Kidney (tissue), 14 donors: ENCODE results near the gene TMEM134. TPM values are rescaled to one million over a fixed set of nuclear protein-coding genes. Genes with fewer than 3 reads are reported as not detected.

Experiments used
- DNase-seq, 5 donors: peaks; one replicate each; pipeline ENCODE4 v3.0.0-alpha.2; 2013 to 2020
- FAIRE-seq: peaks from 2 replicates; lab custom pipeline; 2012; peaks lifted over from hg19 to GRCh38; lab: Jason Lieb, UNC
- H3K27ac ChIP-seq, 2 donors: one replicate each; pipeline ENCODE4 v1.7.0; 2013; ENCODE audit warnings: low read depth in 2 of 2, low read length in 2 of 2, inconsistent platforms in 1 of 2
- H3K27me3 ChIP-seq: one replicate; pipeline ENCODE4 v1.7.1; 2013; ENCODE audit warnings: low read length, inconsistent platforms; ENCODE audit not compliant: control insufficient read depth, insufficient read depth
- H3K36me3 ChIP-seq, 3 donors: one replicate each; pipeline versions ENCODE4 v1.7.0 to v1.7.1; 2013; ENCODE audit warnings: low read length in 3 of 3, control low read depth in 1 of 3, inconsistent platforms in 1 of 3; ENCODE audit not compliant: insufficient read depth in 3 of 3, control insufficient read depth in 2 of 3
- H3K4me1 ChIP-seq, 3 donors: one replicate each; pipeline versions ENCODE4 v1.7.0 to v1.7.1; 2013; ENCODE audit warnings: low read length in 3 of 3, inconsistent platforms in 1 of 3, low read depth in 1 of 3; ENCODE audit not compliant: control insufficient read depth in 2 of 3, insufficient read depth in 2 of 3
- H3K4me3 ChIP-seq, 3 donors: one replicate each; pipeline versions ENCODE4 v1.7.0 to v1.8.1; 2013; ENCODE audit warnings: low read length in 3 of 3, control low read depth in 1 of 3, inconsistent platforms in 1 of 3
- H3K9ac ChIP-seq, 3 donors: one replicate each; pipeline versions ENCODE4 v1.7.0 to v1.7.1; 2013; ENCODE audit warnings: low read length in 3 of 3, control low read depth in 1 of 3, inconsistent platforms in 1 of 3
- H3K9me3 ChIP-seq, 3 donors: one replicate each; pipeline versions ENCODE4 v1.7.0 to v1.7.1; 2013; ENCODE audit warnings: low read length in 3 of 3, control low read depth in 1 of 3, inconsistent platforms in 1 of 3; ENCODE audit not compliant: control insufficient read depth in 2 of 3, insufficient read depth in 1 of 3
- intact Hi-C: fragments of 100-400 bp; cut with DNase I; formaldehyde crosslinking; loops from one replicate; pipeline ENCODE4 v1.11.1; 2022
- polyA plus RNA-seq: library from polyadenylated mRNA; stranded (reverse); fragments of 350-450 nt; fragmentation: Illumina TruSeq; extraction: RNeasy Lipid Tissue Mini Kit (QIAGEN cat#74804); gene quantifications from one replicate; pipeline ENCODE4 v1.2.3, GENCODE V29; 2014; ENCODE audit warnings: low read depth, low replicate concordance; ENCODE audit not compliant: insufficient read depth
- total RNA-seq: library from RNA; stranded (reverse); fragmentation: NEBNext Ultra II Directional; extraction: Animal tissue kit (Norgen Biotek cat#: 25700); gene quantifications from one replicate; pipeline ENCODE4 v1.2.1, GENCODE V29; 2021
- TF ChIP-seq, protein P1 (sequence below): IDR thresholded peaks from 3 replicates; pipeline ENCODE4 v1.5.1; 2012; ENCODE audit warnings: mild to moderate bottlenecking, moderate library complexity, borderline replicate concordance; ENCODE audit not compliant: insufficient read depth; ENCODE audit errors: extremely low read depth
- donor health status: control.
- donor health status: control.
- donor health status: control.
- donor health status: control.
- donor health status: control.
- donor health status: DM: yes; HTN: yes; CAD: no.
- donor health status: Normal renal cell carcinoma (clear cell type).

The TMEM134 gene
- total and polyA plus RNA-seq, 2 donors from 2014 or later, result 65.5 to 127 TPM

DNA sequence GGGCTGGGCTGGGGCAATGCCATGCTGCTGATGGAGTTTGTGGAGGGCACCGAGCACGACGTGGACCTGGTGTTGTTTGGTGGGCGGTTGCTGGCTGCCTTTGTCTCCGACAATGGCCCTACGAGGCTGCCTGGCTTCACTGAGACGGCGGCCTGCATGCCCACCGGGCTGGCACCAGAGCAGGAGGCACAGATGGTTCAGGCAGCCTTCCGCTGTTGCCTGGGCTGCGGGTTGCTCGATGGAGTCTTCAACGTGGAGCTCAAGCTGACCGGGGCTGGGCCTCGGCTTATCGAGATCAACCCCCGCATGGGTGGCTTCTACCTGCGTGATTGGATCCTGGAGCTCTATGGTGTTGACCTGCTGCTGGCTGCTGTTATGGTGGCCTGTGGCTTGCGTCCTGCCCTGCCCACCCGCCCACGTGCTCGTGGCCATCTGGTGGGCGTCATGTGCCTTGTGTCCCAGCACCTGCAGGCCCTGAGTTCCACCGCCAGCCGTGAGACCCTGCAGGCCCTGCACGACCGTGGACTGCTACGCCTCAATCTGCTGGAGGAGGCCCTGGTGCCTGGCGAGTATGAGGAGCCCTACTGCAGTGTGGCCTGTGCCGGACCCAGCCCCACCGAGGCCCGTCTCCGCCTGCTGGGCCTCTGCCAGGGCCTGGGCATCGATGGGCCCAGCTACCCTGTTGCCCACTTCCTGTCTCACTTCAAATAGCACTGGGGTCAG, 45.0 kb downstream of the TMEM134 start:
- no peaks in the 10 kb centered on the region for H3K9me3 ChIP-seq
- H3K27me3 ChIP-seq, result no peaks in the 10 kb centered on the region
- no peak overlapping the region for H3K27ac ChIP-seq
- FAIRE-seq (no peak), DNase-seq (no peak)
- no peak overlapping the region for H3K9ac ChIP-seq
- TF ChIP-seq, protein P1, sequence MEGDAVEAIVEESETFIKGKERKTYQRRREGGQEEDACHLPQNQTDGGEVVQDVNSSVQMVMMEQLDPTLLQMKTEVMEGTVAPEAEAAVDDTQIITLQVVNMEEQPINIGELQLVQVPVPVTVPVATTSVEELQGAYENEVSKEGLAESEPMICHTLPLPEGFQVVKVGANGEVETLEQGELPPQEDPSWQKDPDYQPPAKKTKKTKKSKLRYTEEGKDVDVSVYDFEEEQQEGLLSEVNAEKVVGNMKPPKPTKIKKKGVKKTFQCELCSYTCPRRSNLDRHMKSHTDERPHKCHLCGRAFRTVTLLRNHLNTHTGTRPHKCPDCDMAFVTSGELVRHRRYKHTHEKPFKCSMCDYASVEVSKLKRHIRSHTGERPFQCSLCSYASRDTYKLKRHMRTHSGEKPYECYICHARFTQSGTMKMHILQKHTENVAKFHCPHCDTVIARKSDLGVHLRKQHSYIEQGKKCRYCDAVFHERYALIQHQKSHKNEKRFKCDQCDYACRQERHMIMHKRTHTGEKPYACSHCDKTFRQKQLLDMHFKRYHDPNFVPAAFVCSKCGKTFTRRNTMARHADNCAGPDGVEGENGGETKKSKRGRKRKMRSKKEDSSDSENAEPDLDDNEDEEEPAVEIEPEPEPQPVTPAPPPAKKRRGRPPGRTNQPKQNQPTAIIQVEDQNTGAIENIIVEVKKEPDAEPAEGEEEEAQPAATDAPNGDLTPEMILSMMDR, result no peak
- no peaks in the 10 kb centered on the region for H3K36me3 ChIP-seq
- H3K4me1 ChIP-seq, result peaks cover 0 to 14% (median 14%) of the 10 kb centered on the region in 3 donors
- intact Hi-C loops, result no loop called here
- no peak overlapping the region for H3K4me3 ChIP-seq

DNA sequence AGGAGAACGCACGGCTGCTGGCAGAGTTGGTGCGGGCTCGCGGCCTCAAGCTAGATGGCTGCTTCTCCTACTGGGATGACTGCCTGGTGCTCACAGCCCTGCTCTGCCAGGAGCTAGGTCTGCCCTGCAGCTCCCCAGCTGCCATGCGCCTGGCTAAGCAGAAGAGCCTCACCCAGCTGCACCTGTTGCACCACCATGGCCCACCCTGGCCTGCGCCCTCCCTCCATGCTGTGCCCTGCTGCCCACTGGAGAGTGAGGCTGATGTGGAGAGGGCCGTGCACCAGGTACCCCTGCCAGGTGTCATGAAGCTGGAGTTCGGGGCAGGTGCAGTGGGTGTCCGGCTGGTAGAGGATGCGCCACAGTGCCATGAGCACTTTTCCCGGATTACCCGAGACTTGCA, 45.6 kb downstream of the TMEM134 start:
- TF ChIP-seq, protein P1, result no peak
- Histone ChIP-seq H3K27ac (no peak overlapping the region), H3K4me3 (no peak overlapping the region), H3K36me3 (no peaks in the 10 kb centered on the region), H3K27me3 (no peaks in the 10 kb centered on the region), H3K9me3 (no peaks in the 10 kb centered on the region), H3K4me1 (peaks cover 0 to 15% (median 11%) of the 10 kb centered on the region in 3 donors), H3K9ac (no peak overlapping the region)
- intact Hi-C loops, result no loop called here
- DNase-seq (no peak), FAIRE-seq (no peak)

DNA sequence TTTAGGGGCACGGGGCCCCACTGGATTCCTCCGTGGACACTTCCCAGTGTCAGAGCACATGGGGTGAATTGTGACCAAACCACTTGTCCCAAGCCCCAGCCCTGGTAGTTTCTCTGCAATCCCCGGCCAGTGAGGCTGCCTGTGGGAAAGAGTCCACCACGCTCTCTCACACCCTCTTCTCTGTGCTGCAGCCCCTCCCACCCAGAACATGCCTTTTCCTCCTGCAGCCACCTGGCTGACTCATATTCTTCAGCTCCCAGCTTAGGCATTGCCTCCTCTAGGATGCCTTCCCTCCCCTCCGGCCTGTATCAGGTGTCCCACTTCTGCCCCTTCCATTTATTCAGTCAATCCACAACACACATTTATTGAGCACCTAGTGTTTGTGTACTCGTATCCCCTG, 46.2 kb downstream of the TMEM134 start:
- H3K36me3 ChIP-seq, result no peaks in the 10 kb centered on the region
- H3K4me1 ChIP-seq, result peaks cover 0 to 15% (median 11%) of the 10 kb centered on the region in 3 donors
- TF ChIP-seq, protein P1, result no peak
- DNase-seq, result no peak
- H3K27ac ChIP-seq, result no peak overlapping the region
- H3K4me3 ChIP-seq, result no peak overlapping the region
- intact Hi-C loops, result no loop called here
- no peak overlapping the region for H3K9ac ChIP-seq
- no peaks in the 10 kb centered on the region for H3K9me3 ChIP-seq
- FAIRE-seq, result no peak
- no peaks in the 10 kb centered on the region for H3K27me3 ChIP-seq
